MG63 (cell line): Measurements from ENCODE around the gene RIT2. TPM values are rescaled to one million over a fixed set of nuclear protein-coding genes. Genes with fewer than 3 reads are reported as not detected.
A peak's percentile ranks its signal among the peaks of the same experiment; 100 is the strongest.

Experiments used
- DNase-seq: peaks from one replicate; pipeline ENCODE4 v3.0.0-alpha.2; 2020
- H3K27me3 ChIP-seq: fragments of 250-450 bp; sonication (Bioruptor Pico); 2 replicates; pipeline ENCODE4 v1.5.1; 2020; ENCODE audit warnings: mild to moderate bottlenecking, moderate library complexity
- H3K36me3 ChIP-seq: fragments of 250-450 bp; sonication (Bioruptor Pico); 2 replicates; pipeline ENCODE4 v1.5.1; 2020; ENCODE audit warnings: mild to moderate bottlenecking, moderate library complexity
- H3K4me3 ChIP-seq: fragments of 250-450 bp; sonication (Bioruptor Pico); 2 replicates; pipeline ENCODE4 v1.5.1; 2020; ENCODE audit warnings: mild to moderate bottlenecking, moderate library complexity
- H3K9me3 ChIP-seq: fragments of 250-450 bp; sonication (Bioruptor Pico); 2 replicates; pipeline ENCODE4 v1.5.1; 2020; ENCODE audit warnings: mild to moderate bottlenecking, moderate library complexity
- total RNA-seq: library from RNA; depleted of rRNA; stranded (reverse); fragments of >200 nt; shearing (Covaris generic); gene quantifications from 2 replicates; pipeline ENCODE4 v1.2.3, GENCODE V29; 2014; ENCODE audit warnings: low replicate concordance; rRNA removed

Gene RIT2
- total RNA-seq, result not detected in 2 replicates

DNA sequence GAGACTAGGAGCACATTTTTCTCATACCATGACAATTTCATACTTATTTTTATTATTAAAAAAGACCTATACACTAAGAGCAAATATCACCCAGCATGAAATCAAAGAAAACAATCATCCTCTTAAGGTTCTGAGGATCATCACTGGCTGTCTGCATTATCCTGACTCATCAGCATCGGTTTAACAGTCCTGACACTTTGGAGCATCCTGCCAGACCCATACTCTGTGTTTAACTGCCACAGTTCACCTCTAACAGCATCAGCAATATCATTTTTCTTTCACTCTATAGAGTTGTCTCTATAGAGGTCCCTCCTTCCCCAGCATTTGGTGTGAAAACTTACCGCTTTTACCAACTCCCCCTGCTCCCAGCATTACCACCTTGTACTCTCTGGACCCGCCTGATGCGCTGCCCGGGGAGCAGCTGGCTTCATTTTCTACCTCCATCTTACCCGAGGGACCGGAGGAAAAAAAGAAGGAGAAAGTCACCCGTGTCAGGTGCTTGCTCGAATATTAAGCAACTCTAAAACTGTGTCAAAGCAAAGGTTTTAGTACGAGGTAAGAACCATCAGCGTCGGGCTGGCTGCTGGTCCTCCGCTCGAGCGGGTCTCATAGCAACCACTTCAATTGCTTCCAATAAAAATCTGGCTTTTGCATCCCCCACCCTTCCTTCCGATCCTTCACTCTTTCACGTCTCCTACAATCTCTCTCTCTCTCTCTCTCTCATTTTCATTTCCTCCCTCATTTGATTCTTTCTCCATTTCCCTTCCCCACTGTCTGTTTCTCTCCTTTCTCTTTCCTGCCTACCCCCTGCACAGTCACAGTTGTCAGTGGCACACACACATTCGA, at the start of gene RIT2:
RIT2 (minus strand) TSS at position 610 of the 846 bp plus-strand sequence.
- Histone ChIP-seq H3K4me3 (no peak within 1 kb of the TSS), H3K36me3 (no peaks in the 10 kb centered on the region), H3K27me3 (no peaks in the 10 kb centered on the region), H3K9me3 (no peaks in the 10 kb centered on the region)
- no peak for DNase-seq

DNA sequence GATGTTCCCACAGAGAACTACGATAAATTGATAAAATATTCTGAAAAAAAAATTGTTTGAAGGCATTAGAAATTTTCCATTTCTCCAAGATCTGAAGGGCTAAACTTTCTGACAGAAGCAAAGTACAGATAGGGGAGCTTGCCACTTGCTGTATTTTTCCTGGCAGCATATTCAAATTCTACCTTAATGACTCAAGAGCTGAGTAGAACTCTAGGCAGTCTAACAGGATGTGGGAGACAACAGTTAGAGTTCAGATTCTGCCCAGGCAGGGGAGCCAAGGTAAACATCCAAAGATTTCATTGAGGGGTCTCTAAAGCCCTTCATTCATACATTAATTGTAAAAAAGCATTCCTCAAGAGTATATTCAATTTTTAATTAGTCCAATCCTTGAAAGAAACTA, 46.0 kb upstream of the RIT2 start:
- H3K9me3 ChIP-seq, result peaks cover 24% of the 10 kb centered on the region
- no peaks in the 10 kb centered on the region for H3K36me3 ChIP-seq
- H3K27me3 ChIP-seq, result no peaks in the 10 kb centered on the region
- no peak overlapping the region for H3K4me3 ChIP-seq
- DNase-seq, result peak; percentile 25

GRCh38 chr18:43160509-43160908, 45.0 kb upstream of the RIT2 start:
- peaks cover 24% of the 10 kb centered on the region for H3K9me3 ChIP-seq
- H3K36me3 ChIP-seq, result no peaks in the 10 kb centered on the region
- no peak for DNase-seq
- no peaks in the 10 kb centered on the region for H3K27me3 ChIP-seq
- no peak overlapping the region for H3K4me3 ChIP-seq

GRCh38 chr18:43159926-43160325, 44.4 kb upstream of the RIT2 start:
- peaks cover 22% of the 10 kb centered on the region for H3K9me3 ChIP-seq
- H3K4me3 ChIP-seq, result no peak overlapping the region
- no peaks in the 10 kb centered on the region for H3K36me3 ChIP-seq
- H3K27me3 ChIP-seq, result no peaks in the 10 kb centered on the region
- DNase-seq, result no peak

DNA sequence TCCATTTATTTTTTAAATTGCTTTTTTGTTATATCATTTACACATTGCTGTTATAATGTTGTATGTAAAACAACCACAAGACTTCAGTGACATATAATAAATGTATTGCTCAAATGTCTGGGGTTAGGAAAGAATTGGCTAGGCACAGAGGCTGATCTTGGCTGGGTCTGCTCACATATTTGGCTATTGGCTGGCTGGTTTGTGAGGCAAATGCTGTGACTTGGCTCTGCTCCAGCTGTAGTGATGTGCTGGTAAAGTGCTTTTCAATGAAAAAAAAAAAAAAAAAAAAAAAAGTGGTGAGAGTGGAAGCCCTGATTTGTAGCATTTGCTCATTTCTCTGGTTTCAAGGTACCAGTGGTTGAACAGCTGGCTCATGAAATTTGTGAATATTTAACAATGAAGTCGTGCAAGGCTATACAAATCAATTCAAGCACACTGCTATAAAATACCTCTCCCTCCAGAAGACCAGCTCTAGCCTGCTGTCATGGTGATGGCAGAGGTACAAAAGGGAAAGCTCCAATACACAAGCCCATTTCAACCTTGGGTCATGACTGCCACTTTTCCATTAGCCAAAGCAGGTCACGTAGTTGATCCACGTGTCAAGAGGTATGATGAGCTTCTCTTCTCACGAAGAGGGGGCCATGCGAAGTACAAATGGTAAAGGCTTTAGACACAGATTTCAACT, 43.7 kb upstream of the RIT2 start:
- Histone ChIP-seq H3K9me3 (peaks cover 15% of the 10 kb centered on the region), H3K36me3 (no peaks in the 10 kb centered on the region), H3K27me3 (no peaks in the 10 kb centered on the region), H3K4me3 (no peak overlapping the region)
- DNase-seq, result peak; percentile 53

GRCh38 chr18:43158381-43158780, 42.9 kb upstream of the RIT2 start:
- Histone ChIP-seq H3K9me3 (peaks cover 6% of the 10 kb centered on the region), H3K36me3 (no peaks in the 10 kb centered on the region), H3K27me3 (no peaks in the 10 kb centered on the region), H3K4me3 (no peak overlapping the region)
- DNase-seq, result no peak

- no peak for DNase-seq
- H3K27me3 ChIP-seq, result no peaks in the 10 kb centered on the region
- H3K4me3 ChIP-seq, result no peak overlapping the region
- H3K9me3 ChIP-seq, result no peaks in the 10 kb centered on the region
- H3K36me3 ChIP-seq, result no peaks in the 10 kb centered on the region
These were observed 40.4 kb upstream of the RIT2 start for GRCh38 chr18:43155842-43156241.

- Histone ChIP-seq H3K27me3 (no peaks in the 10 kb centered on the region), H3K4me3 (no peak overlapping the region), H3K9me3 (no peaks in the 10 kb centered on the region), H3K36me3 (no peaks in the 10 kb centered on the region)
- DNase-seq, result no peak
These were observed 32.7 kb upstream of the RIT2 start for GRCh38 chr18:43148231-43148630.

DNA sequence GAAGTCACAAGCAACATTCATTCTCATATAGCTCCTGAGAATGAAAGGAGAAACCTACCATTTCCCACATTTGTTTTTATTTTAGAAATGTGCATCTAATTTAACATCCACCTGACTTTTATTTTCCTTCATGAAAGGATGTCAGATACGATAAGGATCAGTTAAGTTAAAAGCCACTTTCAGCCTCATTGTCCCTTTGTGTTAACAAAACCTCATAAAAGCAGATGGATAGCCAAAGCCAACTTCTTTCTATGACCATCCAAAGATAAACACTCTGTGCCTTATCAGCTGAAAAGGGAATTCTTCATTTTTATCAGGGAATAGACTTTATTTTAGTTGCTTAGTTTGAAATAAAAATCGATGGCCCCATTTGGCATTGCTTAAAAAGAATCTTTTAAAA, 25.7 kb upstream of the RIT2 start:
- DNase-seq, result no peak
- no peaks in the 10 kb centered on the region for H3K36me3 ChIP-seq
- H3K27me3 ChIP-seq, result no peaks in the 10 kb centered on the region
- no peaks in the 10 kb centered on the region for H3K9me3 ChIP-seq
- H3K4me3 ChIP-seq, result no peak overlapping the region

DNA sequence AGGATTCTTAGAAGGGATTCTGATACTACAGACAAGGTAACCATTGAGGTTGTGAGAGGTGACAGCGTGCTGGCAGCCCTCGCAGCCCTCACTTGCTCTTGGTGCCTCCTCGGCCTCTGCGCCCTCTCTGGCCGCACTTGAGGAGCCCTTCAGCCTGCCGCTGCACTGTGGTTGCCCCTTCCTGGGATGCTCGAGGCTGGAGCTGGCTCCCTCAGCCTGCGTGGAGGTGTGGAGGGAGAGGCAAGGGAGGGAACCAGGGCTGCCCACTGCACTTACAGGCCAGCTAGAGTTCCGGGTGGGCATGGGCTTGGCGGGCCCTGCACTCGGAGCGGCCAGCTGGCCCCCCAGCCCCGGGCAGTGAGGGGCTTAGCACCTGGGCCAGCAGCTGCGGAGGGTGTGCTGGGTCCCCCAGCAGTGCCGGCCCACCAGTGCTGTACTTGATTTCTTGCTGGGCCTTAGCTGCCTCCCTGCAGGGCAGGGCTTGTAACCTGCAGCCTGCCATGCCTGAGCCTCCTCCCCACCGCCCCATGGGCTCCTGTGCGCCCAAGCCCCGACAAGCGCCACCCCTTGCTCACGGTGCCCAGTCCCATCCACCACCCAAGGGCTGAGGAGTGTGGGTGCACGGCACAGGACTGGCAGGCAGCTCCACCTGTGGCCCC, 23.9 kb upstream of the RIT2 start:
- no peak for DNase-seq
- no peaks in the 10 kb centered on the region for H3K9me3 ChIP-seq
- no peaks in the 10 kb centered on the region for H3K36me3 ChIP-seq
- no peaks in the 10 kb centered on the region for H3K27me3 ChIP-seq
- H3K4me3 ChIP-seq, result no peak overlapping the region

DNA sequence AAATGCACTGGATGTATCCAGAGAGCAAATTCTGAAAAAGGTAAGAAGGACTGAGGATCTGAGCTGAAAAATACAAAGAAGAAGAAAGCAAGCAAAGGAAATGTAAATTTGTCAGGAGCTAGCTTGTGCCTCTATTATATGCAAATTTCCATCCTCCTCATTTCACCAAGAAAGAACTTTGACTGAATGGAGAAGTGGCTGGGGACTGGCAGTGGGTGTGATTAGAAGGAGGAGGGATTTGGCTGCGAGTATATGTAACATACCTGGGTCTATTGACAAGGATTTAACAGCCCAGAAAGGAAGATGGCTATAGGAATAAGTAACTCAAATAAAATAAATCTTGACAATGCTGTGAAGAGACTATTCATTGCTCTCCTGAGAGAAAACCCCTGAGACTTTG, 19.4 kb upstream of the RIT2 start:
- no peak overlapping the region for H3K4me3 ChIP-seq
- H3K36me3 ChIP-seq, result no peaks in the 10 kb centered on the region
- no peaks in the 10 kb centered on the region for H3K9me3 ChIP-seq
- DNase-seq, result no peak
- H3K27me3 ChIP-seq, result no peaks in the 10 kb centered on the region

GRCh38 chr18:43130716-43131260, 15.3 kb upstream of the RIT2 start:
- DNase-seq, result no peak
- Histone ChIP-seq H3K27me3 (no peaks in the 10 kb centered on the region), H3K4me3 (no peak overlapping the region), H3K9me3 (no peaks in the 10 kb centered on the region), H3K36me3 (no peaks in the 10 kb centered on the region)

GRCh38 chr18:43129946-43130524, 14.6 kb upstream of the RIT2 start:
- peak; percentile 21 for DNase-seq
- peak overlapping the region; percentile 38 for H3K4me3 ChIP-seq
- no peaks in the 10 kb centered on the region for H3K27me3 ChIP-seq
- H3K36me3 ChIP-seq, result no peaks in the 10 kb centered on the region
- H3K9me3 ChIP-seq, result no peaks in the 10 kb centered on the region

DNA sequence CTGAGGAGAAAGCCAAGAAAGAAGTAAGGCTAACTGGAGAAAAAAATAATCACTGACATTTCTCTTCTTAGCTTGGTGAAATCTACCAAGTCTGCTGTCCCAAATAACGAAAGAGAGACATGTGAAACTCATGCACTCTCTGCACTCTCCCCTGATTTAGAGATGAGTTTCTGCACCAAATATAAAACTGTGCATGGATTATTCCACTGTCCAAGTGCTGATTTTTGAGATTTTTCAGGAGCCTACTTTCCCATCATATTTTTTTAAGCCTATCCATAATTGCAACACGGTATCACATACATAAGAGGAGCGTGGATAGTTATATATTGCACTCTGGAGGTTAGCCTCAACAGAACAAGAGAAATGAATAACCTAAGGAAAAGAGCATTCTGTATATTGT, 10.0 kb upstream of the RIT2 start:
- Histone ChIP-seq H3K36me3 (no peaks in the 10 kb centered on the region), H3K4me3 (no peak overlapping the region), H3K27me3 (no peaks in the 10 kb centered on the region), H3K9me3 (no peaks in the 10 kb centered on the region)
- DNase-seq, result no peak

GRCh38 chr18:43122955-43123354, 7.5 kb upstream of the RIT2 start:
- no peaks in the 10 kb centered on the region for H3K27me3 ChIP-seq
- H3K4me3 ChIP-seq, result no peak overlapping the region
- no peaks in the 10 kb centered on the region for H3K36me3 ChIP-seq
- no peaks in the 10 kb centered on the region for H3K9me3 ChIP-seq
- no peak for DNase-seq

GRCh38 chr18:43116699-43117294, 1.3 kb upstream of the RIT2 start:
- DNase-seq, result no peak
- Histone ChIP-seq H3K4me3 (no peak overlapping the region), H3K9me3 (no peaks in the 10 kb centered on the region), H3K36me3 (no peaks in the 10 kb centered on the region), H3K27me3 (no peaks in the 10 kb centered on the region)
